ENCODE data around the gene OAT. TPM values are rescaled to one million over a fixed set of nuclear protein-coding genes. Genes with fewer than 3 reads are reported as not detected.

OAT gene
- total and polyA plus RNA-seq, 10 of the 15 experiments (the other 5 are each of a cell fraction or from before 2014, with no cell fraction given), result 1.2 to 9.8 (median 1.6) TPM

DNA sequence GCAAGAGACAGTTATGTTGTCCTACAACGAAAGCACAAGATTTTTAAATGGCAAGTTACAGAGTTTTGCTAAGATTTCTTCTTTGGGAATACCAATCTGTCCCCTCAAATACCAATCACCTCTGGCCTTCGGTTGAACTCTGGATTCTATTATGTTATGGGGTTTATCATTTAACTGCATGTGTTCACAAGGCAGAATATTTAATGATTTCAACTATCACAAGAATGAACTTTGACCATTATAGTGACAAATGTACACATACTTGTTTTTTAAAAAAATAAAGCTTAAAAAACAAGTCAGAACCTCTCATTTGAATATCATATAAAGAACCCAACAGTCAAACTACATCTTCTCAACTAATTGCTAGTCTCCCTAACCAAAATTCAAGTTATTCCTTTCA lies 11.3 kb downstream of the OAT start:
- Histone ChIP-seq H3K4me1 (ENCODE audit: control insufficient read depth, insufficient read depth, low read length) (no peaks in the 10 kb centered on the region), H3K27me3 (replicated peaks in 1 of 2; ENCODE audit: control insufficient read depth in 2 of 2, insufficient read depth in 2 of 2, low read length in 1 of 2) (no peaks in the 10 kb centered on the region), H3K4me3 (no peak overlapping the region), H3K36me3 (ENCODE audit: control insufficient read depth in 2 of 2, insufficient read depth in 2 of 2, low read length in 1 of 2) (no peaks in the 10 kb centered on the region), H3K27ac (ENCODE audit: control insufficient read depth, insufficient read depth) (no peak overlapping the region), H3K4me2 (ENCODE audit: control insufficient read depth, insufficient read depth) (no peak overlapping the region), H2AFZ (ENCODE audit: control insufficient read depth, low read depth, low read length) (no peak overlapping the region), H4K20me1 (ENCODE audit: control insufficient read depth, insufficient read depth) (no peaks in the 10 kb centered on the region), H3K9ac (ENCODE audit: control insufficient read depth, insufficient read depth, low read length) (no peak overlapping the region), H3K79me2 (ENCODE audit: control insufficient read depth, insufficient read depth, low read length) (no peaks in the 10 kb centered on the region), H3K9me3 (replicated peaks; ENCODE audit: control insufficient read depth, insufficient read depth, low read length) (no peaks in the 10 kb centered on the region)
- WGBS (ENCODE audit: insufficient coverage, insufficient replicate concordance, low lambda C conversion rate, missing lambda C conversion rate), result 43% methylated on average over 2 of the region's 2 CpGs
- TF ChIP-seq TARDBP (IDR thresholded peaks at IDR 0.05; ENCODE audit: borderline replicate concordance), result no peak
- no peak for TF ChIP-seq SUPT20H (IDR thresholded peaks at IDR 0.05; ENCODE audit: borderline replicate concordance, control insufficient read depth, low read depth, low read length)
- no peak for TF ChIP-seq RELA (IDR thresholded peaks at IDR 0.05; ENCODE audit: borderline replicate concordance, partially characterized antibody)
- TF ChIP-seq ZNF207 (IDR thresholded peaks at IDR 0.05; ENCODE audit: borderline replicate concordance), result no peak
- CTCF ChIA-PET, result interaction anchor here (0.7 to 1.1 kb wide), 3 partner anchors 27 to 413 kb away, joined by 3 read pairs; no protein-coding TSS in a partner anchor
- intact Hi-C loops (cut with micrococcal nuclease; ENCODE audit: unreplicated experiment) (no loop called here), in situ Hi-C loops (cut with MboI) (no loop called here)
- no TSS peak for BruUV-seq (replicated peaks)
- FAIRE-seq, result no peak
- SMC1A ChIA-PET (ENCODE audit: uncharacterized antibody, unreplicated experiment), result no interaction called here
- RAD21 ChIA-PET (ENCODE audit: unreplicated experiment), result no interaction called here
- DNase-seq (ENCODE audit: low read depth, low spot score), result no peak
- no peak for ATAC-seq
- POLR2A ChIA-PET, result no interaction called here

DNA sequence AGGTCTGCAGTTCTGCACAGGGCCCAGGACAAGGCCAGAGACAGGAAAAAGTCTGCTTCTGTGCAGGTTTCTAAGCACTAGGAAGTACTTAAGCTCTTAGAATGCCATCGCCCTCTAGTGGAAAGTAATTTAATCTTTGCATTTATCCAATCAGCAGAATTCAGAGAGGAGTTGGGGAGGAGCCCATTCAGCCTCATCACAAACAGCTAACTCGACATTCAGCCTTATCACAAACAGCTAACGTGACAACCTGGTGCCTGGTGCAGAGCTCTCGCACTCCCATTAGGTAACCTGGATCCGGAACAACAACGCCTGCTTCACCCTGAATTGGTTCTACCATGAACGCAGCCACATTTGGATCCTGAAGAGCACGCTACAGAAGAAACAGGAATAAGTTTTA lies 15.2 kb downstream of the OAT start:
- H3K4me2 ChIP-seq (ENCODE audit: control insufficient read depth, insufficient read depth), result no peak overlapping the region
- intact Hi-C loops (cut with micrococcal nuclease; ENCODE audit: unreplicated experiment) (loop anchor here (1.0 to 5.0 kb wide), 2 partner anchors 409 to 821 kb away; no protein-coding TSS in a partner anchor), in situ Hi-C loops (cut with MboI) (no loop called here)
- peak overlapping the region; percentile 68 for H2AFZ ChIP-seq (ENCODE audit: control insufficient read depth, low read depth, low read length)
- WGBS (ENCODE audit: insufficient coverage, insufficient replicate concordance, low lambda C conversion rate, missing lambda C conversion rate), result 34% methylated on average over 8 of the region's 8 CpGs
- POLR2A ChIA-PET, result no interaction called here
- ATAC-seq (peak; percentile 100), FAIRE-seq (peak; percentile 100), DNase-seq (ENCODE audit: low read depth, low spot score) (peak; percentile 45)
- H4K20me1 ChIP-seq (ENCODE audit: control insufficient read depth, insufficient read depth), result no peaks in the 10 kb centered on the region
- H3K9ac ChIP-seq (ENCODE audit: control insufficient read depth, insufficient read depth, low read length), result no peak overlapping the region
- no peaks in the 10 kb centered on the region for H3K36me3 ChIP-seq (ENCODE audit: control insufficient read depth in 2 of 2, insufficient read depth in 2 of 2, low read length in 1 of 2)
- CTCF ChIA-PET, result interaction anchor here (0.5 to 2.6 kb wide), 22 partner anchors 10 to 821 kb away, joined by 3 to 52 read pairs (median 4); partner anchors contain the start of genes LHPP and OAT
- no peak overlapping the region for H3K4me3 ChIP-seq
- SMC1A ChIA-PET (ENCODE audit: uncharacterized antibody, unreplicated experiment), result interaction anchor here (1.0 to 2.3 kb wide), 10 partner anchors 10 to 408 kb away, joined by 3 to 26 read pairs (median 4); no protein-coding TSS in a partner anchor
- H3K79me2 ChIP-seq (ENCODE audit: control insufficient read depth, insufficient read depth, low read length), result no peaks in the 10 kb centered on the region
- RAD21 ChIA-PET (ENCODE audit: unreplicated experiment), result interaction anchor here (1.0 to 2.1 kb wide), 8 partner anchors 14 to 416 kb away, joined by 3 to 12 read pairs (median 4); no protein-coding TSS in a partner anchor
- no peaks in the 10 kb centered on the region for H3K27me3 ChIP-seq (replicated peaks in 1 of 2; ENCODE audit: control insufficient read depth in 2 of 2, insufficient read depth in 2 of 2, low read length in 1 of 2)
- H3K9me3 ChIP-seq (replicated peaks; ENCODE audit: control insufficient read depth, insufficient read depth, low read length), result no peaks in the 10 kb centered on the region
- no peaks in the 10 kb centered on the region for H3K4me1 ChIP-seq (ENCODE audit: control insufficient read depth, insufficient read depth, low read length)
- BruUV-seq (replicated peaks), result no TSS peak
- H3K27ac ChIP-seq (ENCODE audit: control insufficient read depth, insufficient read depth), result no peak overlapping the region
- TF ChIP-seq USF2 (IDR thresholded peaks at IDR 0.05; ENCODE audit: borderline replicate concordance, low read depth, low read length) (no peak), RAD21 (IDR thresholded peaks at IDR 0.05; ENCODE audit: insufficient read depth, low read depth, low read length) (peak; percentile 72), POU2F2 (IDR thresholded peaks at IDR 0.05; ENCODE audit: borderline replicate concordance, low read depth, low read length) (peak; percentile 34; the same call in 1 of the 3 replicates), MEF2A (IDR thresholded peaks at IDR 0.05; ENCODE audit: insufficient read depth, low read depth, low read length) (no peak), SMAD1 (IDR thresholded peaks at IDR 0.05; ENCODE audit: low read depth, partially characterized antibody) (no peak), ETV6 (conservative IDR thresholded peaks at IDR 0.05 in 1 of 2, IDR thresholded peaks at IDR 0.05 in 1 of 2; ENCODE audit: borderline replicate concordance in 1 of 2, low read depth in 1 of 2) (no peak), POLR2A (IDR thresholded peaks at IDR 0.05; ENCODE audit: low read depth, low read length) (0 out of 2 replicates have a peak, but pooled peaks have one; percentile 19), KLF5 (IDR thresholded peaks at IDR 0.05; ENCODE audit: partially characterized antibody) (no peak), YY1 (IDR thresholded peaks at IDR 0.05; ENCODE audit: low read depth, low read length) (no peak), SRF (IDR thresholded peaks at IDR 0.05; ENCODE audit: low read depth in 2 of 2, low read length in 2 of 2) (no peak)
- TF ChIP-seq, protein P1, sequence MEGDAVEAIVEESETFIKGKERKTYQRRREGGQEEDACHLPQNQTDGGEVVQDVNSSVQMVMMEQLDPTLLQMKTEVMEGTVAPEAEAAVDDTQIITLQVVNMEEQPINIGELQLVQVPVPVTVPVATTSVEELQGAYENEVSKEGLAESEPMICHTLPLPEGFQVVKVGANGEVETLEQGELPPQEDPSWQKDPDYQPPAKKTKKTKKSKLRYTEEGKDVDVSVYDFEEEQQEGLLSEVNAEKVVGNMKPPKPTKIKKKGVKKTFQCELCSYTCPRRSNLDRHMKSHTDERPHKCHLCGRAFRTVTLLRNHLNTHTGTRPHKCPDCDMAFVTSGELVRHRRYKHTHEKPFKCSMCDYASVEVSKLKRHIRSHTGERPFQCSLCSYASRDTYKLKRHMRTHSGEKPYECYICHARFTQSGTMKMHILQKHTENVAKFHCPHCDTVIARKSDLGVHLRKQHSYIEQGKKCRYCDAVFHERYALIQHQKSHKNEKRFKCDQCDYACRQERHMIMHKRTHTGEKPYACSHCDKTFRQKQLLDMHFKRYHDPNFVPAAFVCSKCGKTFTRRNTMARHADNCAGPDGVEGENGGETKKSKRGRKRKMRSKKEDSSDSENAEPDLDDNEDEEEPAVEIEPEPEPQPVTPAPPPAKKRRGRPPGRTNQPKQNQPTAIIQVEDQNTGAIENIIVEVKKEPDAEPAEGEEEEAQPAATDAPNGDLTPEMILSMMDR (IDR thresholded peaks at IDR 0.05 in 2 of 3, conservative IDR thresholded peaks at IDR 0.05 in 1 of 3; ENCODE audit: control insufficient read depth in 2 of 3, extremely low read depth in 1 of 3, insufficient read depth in 1 of 3, low read depth in 3 of 3, low read length in 3 of 3), result peak; percentile 56 to 76 (median 73)

Data from GM12878 (cell line).